Astrocyte of the hippocampus (primary cell): Measurements from ENCODE around the gene KCP.

Source experiments
- DNase-seq: peaks from one replicate; pipeline ENCODE4 v3.0.0; 2011; ENCODE audit warnings: low read depth, low spot score

Gene KCP

DNA sequence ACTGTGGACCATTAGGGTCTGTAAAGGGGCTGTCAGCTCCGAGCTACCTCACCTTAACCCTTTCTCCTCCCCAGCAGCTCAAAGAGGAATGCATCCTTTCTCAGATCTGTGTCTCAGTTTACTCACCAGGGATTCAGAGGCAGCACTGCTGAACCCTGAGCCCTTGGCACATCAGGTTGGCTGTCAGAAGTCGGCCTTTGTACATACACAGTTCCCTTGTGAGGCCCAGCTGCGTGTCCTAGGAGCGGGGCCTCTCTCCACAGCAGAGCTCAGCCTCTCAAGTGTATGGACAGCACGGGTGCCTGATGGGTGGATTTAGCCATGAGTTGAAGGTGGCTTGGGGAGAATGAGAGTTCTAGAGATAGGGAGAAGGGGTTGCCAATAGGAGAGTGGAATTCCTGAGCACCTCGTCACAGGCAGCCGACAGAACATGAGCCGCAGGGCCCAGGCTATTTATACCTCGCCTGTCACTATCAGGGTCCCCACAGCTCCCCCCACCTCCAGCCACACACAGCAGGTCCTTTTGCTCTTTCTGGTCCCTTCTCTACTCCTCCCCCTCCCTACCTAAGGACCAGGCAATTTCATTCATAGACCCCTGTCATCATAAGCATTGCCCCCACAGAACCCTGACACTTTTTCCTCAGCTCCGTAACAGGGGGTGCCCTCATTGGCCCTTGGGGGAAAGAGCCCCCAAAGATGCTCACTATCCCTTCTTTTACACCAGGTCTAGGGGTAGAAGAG lies 82.4 kb downstream of the KCP start:
- peak; percentile 90 for DNase-seq

- DNase-seq = peak; percentile 85
These were observed 83.1 kb downstream of the KCP start for GRCh38 chr7:128827248-128827958.

GRCh38 chr7:128826916-128827247 lies 83.6 kb downstream of the KCP start:
- DNase-seq = no peak
